H9 (cell line): Measurements from ENCODE around the gene DLD. TPM values are rescaled to one million over a fixed set of nuclear protein-coding genes. Genes with fewer than 3 reads are reported as not detected.

Experiments
- DNase-seq: peaks from one replicate; pipeline ENCODE4 v3.0.0-alpha.2; 2017
- H2AFZ ChIP-seq: one replicate; pipeline ENCODE4 v1.6.1; 2013; ENCODE audit warnings: mild to moderate bottlenecking, low read length, control low read depth, moderate library complexity
- H2AK5ac ChIP-seq: 2 replicates; pipeline ENCODE4 v1.6.1; 2013; ENCODE audit warnings: low read length, control low read depth, mixed read lengths; ENCODE audit not compliant: insufficient read length
- H2BK120ac ChIP-seq: one replicate; pipeline ENCODE4 v1.6.1; 2013; ENCODE audit warnings: low read depth, mild to moderate bottlenecking, low read length, control low read depth, inconsistent platforms; ENCODE audit not compliant: poor library complexity, severe bottlenecking
- H2BK12ac ChIP-seq: 2 replicates; pipeline ENCODE4 v1.6.1; 2013; ENCODE audit warnings: low read length, control low read depth, mixed read lengths, low read depth; ENCODE audit not compliant: insufficient read length
- H2BK15ac ChIP-seq: 2 replicates; pipeline ENCODE4 v1.6.1; 2013; ENCODE audit warnings: low read depth, low read length, control low read depth
- H2BK20ac ChIP-seq: one replicate; pipeline ENCODE4 v1.6.1; 2013; ENCODE audit warnings: low read depth, mild to moderate bottlenecking, low read length, control low read depth, inconsistent platforms; ENCODE audit not compliant: poor library complexity, severe bottlenecking
- H2BK5ac ChIP-seq: 2 replicates; pipeline ENCODE4 v1.6.1; 2013; ENCODE audit warnings: low read length, control low read depth, mixed read lengths; ENCODE audit not compliant: insufficient read length
- H3K14ac ChIP-seq: 2 replicates; pipeline ENCODE4 v1.6.1; 2013; ENCODE audit warnings: low read length, control low read depth; ENCODE audit not compliant: insufficient read depth
- H3K18ac ChIP-seq: 2 replicates; pipeline ENCODE4 v1.6.1; 2013; ENCODE audit warnings: low read depth, mild to moderate bottlenecking, mixed read lengths, low read length, control low read depth; ENCODE audit not compliant: insufficient read length
- H3K23ac ChIP-seq: 2 replicates; pipeline ENCODE4 v1.6.1; 2013; ENCODE audit warnings: low read length, control low read depth, mixed read lengths, low read depth; ENCODE audit not compliant: insufficient read length
- H3K23me2 ChIP-seq: 2 replicates; pipeline ENCODE4 v1.6.1; 2013; ENCODE audit warnings: low read depth, mild to moderate bottlenecking, mixed read lengths, low read length, control low read depth; ENCODE audit not compliant: insufficient read length, poor library complexity, severe bottlenecking
- H3K27ac ChIP-seq: 2 replicates; pipeline ENCODE4 v1.5.1; 2013; ENCODE audit warnings: low read length, control low read depth, mixed read lengths, low read depth; ENCODE audit not compliant: insufficient read length
- H3K27me3 ChIP-seq: 2 replicates; pipeline ENCODE4 v1.6.1; 2013; ENCODE audit warnings: low read length, control low read depth, inconsistent platforms; ENCODE audit not compliant: insufficient read depth
- H3K4ac ChIP-seq: 2 replicates; pipeline ENCODE4 v1.6.1; 2013; ENCODE audit warnings: low read depth, mild to moderate bottlenecking, control low read depth, inconsistent platforms, low read length, moderate library complexity
- H3K4me1 ChIP-seq: 2 replicates; pipeline ENCODE4 v1.6.1; 2013; ENCODE audit warnings: low read length, control low read depth, inconsistent platforms; ENCODE audit not compliant: insufficient read depth
- H3K4me2 ChIP-seq: 2 replicates; pipeline ENCODE4 v1.6.1; 2013; ENCODE audit warnings: low read length, control low read depth, mixed read lengths; ENCODE audit not compliant: insufficient read length, insufficient read depth
- H3K56ac ChIP-seq: 2 replicates; pipeline ENCODE4 v1.6.1; 2013; ENCODE audit warnings: low read depth, mild to moderate bottlenecking, mixed read lengths, low read length, control low read depth; ENCODE audit not compliant: insufficient read length
- H3K79me1 ChIP-seq: 2 replicates; pipeline ENCODE4 v1.6.1; 2013; ENCODE audit warnings: low read depth, mild to moderate bottlenecking, moderate library complexity, low read length, control low read depth, inconsistent platforms; ENCODE audit not compliant: insufficient read depth, poor library complexity, severe bottlenecking
- H3K79me2 ChIP-seq: 2 replicates; pipeline ENCODE4 v1.6.1; 2013; ENCODE audit warnings: low read length, control low read depth, inconsistent platforms; ENCODE audit not compliant: insufficient read depth
- H3K9ac ChIP-seq: 2 replicates; pipeline ENCODE4 v1.6.1; 2013; ENCODE audit warnings: low read length, control low read depth, mixed read lengths; ENCODE audit not compliant: insufficient read length; ENCODE audit errors: extremely low read depth
- H3K9me3 ChIP-seq: one replicate; pipeline ENCODE4 v1.6.1; 2013; ENCODE audit warnings: low read depth, low read length, inconsistent platforms; ENCODE audit not compliant: control insufficient read depth
- H3T11ph ChIP-seq: one replicate; pipeline ENCODE4 v1.6.1; 2013; ENCODE audit warnings: mild to moderate bottlenecking, low read length, control low read depth, inconsistent platforms
- H4K20me1 ChIP-seq: one replicate; pipeline ENCODE4 v1.6.1; 2013; ENCODE audit not compliant: control insufficient read depth, insufficient read length, insufficient read depth
- H4K5ac ChIP-seq: 2 replicates; pipeline ENCODE4 v1.6.1; 2013; ENCODE audit warnings: low read depth, mild to moderate bottlenecking, mixed read lengths, low read length, control low read depth; ENCODE audit not compliant: insufficient read length
- H4K8ac ChIP-seq: replicated peaks from 2 replicates; pipeline ENCODE4 v1.6.1; 2013; ENCODE audit warnings: low read length, control low read depth, mixed read lengths, low read depth; ENCODE audit not compliant: insufficient read length
- H4K91ac ChIP-seq: 2 replicates; pipeline ENCODE4 v1.6.1; 2013; ENCODE audit warnings: low read depth, mild to moderate bottlenecking, moderate library complexity, mixed read lengths, low read length, control low read depth; ENCODE audit not compliant: insufficient read length
- H3K27ac Mint-ChIP-seq, 3 experiments: 2 replicates in 2 of 3; 3 replicates in 1 of 3; pipeline ENCODE4 v1.8.0; 2020 to 2021; ENCODE audit warnings: mixed read lengths in 3 of 3, mild to moderate bottlenecking in 1 of 3, moderate library complexity in 1 of 3
- H3K27me3 Mint-ChIP-seq: 2 replicates; pipeline ENCODE4 v1.8.0; 2021; ENCODE audit warnings: low read depth, mild to moderate bottlenecking, moderate library complexity, mixed read lengths
- H3K36me3 Mint-ChIP-seq, 3 experiments: 2 replicates in 2 of 3; 3 replicates in 1 of 3; pipeline ENCODE4 v1.8.0; 2020 to 2021; ENCODE audit warnings: low read depth in 3 of 3, mixed read lengths in 3 of 3; ENCODE audit not compliant: insufficient read depth in 1 of 3
- H3K4me1 Mint-ChIP-seq, 2 experiments: 2 replicates each; pipeline ENCODE4 v1.8.0; 2020; ENCODE audit warnings: mixed read lengths in 2 of 2
- H3K4me3 Mint-ChIP-seq, 2 experiments: 2 replicates in 1 of 2; 3 replicates in 1 of 2; pipeline ENCODE4 v1.8.0; 2020 to 2021; ENCODE audit warnings: mild to moderate bottlenecking in 2 of 2, mixed read lengths in 2 of 2, moderate library complexity in 1 of 2
- H3K9me3 Mint-ChIP-seq, 2 experiments: 2 replicates in 1 of 2; 3 replicates in 1 of 2; pipeline ENCODE4 v1.8.0; 2020; ENCODE audit warnings: mild to moderate bottlenecking in 2 of 2, mixed read lengths in 2 of 2, moderate library complexity in 1 of 2
- WGBS: extraction: QIAGEN DNeasy Blood & Tissue Kit; methylation state at CpG from one replicate; pipeline ENCODE4 v1.1.7; 2013; ENCODE audit warnings: missing lambda C conversion rate, low lambda C conversion rate, mixed read lengths; ENCODE audit not compliant: insufficient read length; ENCODE audit errors: extremely low coverage; 5-methylcytosine and 5-hydroxymethylcytosine counted together
- total RNA-seq: library from RNA; stranded (reverse); gene quantifications from 2 replicates; pipeline ENCODE4 v1.2.1, GENCODE V29; 2021
- TF ChIP-seq, protein P1 (sequence below): fragments of 200-600 bp; sonication (generic); conservative IDR thresholded peaks from 3 replicates; pipeline ENCODE4 v1.8.0; 2021; ENCODE audit warnings: antibody characterized with exemption, mild to moderate bottlenecking

DLD gene
- total RNA-seq, 1 experiment from 2014 or later: 93.7 TPM

DNA sequence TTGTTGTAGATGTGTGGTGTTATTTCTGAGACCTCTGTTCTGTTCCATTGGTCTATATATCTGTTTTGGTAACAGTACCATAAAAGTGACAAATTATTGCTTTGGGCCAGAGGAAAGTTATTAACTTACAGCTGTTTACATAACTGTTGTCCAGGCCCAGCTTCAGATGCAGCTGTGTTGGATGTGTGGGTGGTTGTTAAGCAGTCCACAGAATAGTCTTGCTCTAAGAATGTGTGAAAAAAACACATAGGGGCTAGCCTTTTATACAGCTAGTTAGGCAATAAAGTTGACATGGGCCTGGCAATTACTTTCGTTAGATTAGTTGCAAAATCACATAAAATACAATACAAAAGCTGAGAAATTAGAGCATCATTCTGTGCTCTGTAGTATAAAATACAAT is 31.9 kb downstream of the DLD start:
- Histone ChIP-seq H2BK12ac (no peak overlapping the region), H3K4me2 (no peak overlapping the region), H3K9me3 (no peaks in the 10 kb centered on the region), H2AFZ (no peak overlapping the region), H4K91ac (no peak overlapping the region), H4K20me1 (no peaks in the 10 kb centered on the region), H2BK5ac (no peak overlapping the region), H2BK120ac (no peak overlapping the region), H4K5ac (no peak overlapping the region), H3K23ac (no peak overlapping the region), H3K27me3 (no peaks in the 10 kb centered on the region), H3K27ac (no peak overlapping the region), H3K4ac (no peak overlapping the region), H3K79me1 (no peaks in the 10 kb centered on the region), H3K4me1 (no peaks in the 10 kb centered on the region), H2AK5ac (no peak overlapping the region), H3K56ac (no peak overlapping the region), H3K9ac (no peak overlapping the region), H3K23me2 (no peaks in the 10 kb centered on the region), H3T11ph (no peak overlapping the region), H3K79me2 (no peaks in the 10 kb centered on the region; the same call in 1 of the 2 replicates), H2BK15ac (no peak overlapping the region), H2BK20ac (no peak overlapping the region), H3K14ac (no peak overlapping the region), H4K8ac (no peak overlapping the region), H3K18ac (no peak overlapping the region)
- peaks cover 4 to 14% of the 10 kb centered on the region in 2 experiments for H3K4me1 Mint-ChIP-seq
- H3K27ac Mint-ChIP-seq: no peak overlapping the region
- TF ChIP-seq, protein P1, sequence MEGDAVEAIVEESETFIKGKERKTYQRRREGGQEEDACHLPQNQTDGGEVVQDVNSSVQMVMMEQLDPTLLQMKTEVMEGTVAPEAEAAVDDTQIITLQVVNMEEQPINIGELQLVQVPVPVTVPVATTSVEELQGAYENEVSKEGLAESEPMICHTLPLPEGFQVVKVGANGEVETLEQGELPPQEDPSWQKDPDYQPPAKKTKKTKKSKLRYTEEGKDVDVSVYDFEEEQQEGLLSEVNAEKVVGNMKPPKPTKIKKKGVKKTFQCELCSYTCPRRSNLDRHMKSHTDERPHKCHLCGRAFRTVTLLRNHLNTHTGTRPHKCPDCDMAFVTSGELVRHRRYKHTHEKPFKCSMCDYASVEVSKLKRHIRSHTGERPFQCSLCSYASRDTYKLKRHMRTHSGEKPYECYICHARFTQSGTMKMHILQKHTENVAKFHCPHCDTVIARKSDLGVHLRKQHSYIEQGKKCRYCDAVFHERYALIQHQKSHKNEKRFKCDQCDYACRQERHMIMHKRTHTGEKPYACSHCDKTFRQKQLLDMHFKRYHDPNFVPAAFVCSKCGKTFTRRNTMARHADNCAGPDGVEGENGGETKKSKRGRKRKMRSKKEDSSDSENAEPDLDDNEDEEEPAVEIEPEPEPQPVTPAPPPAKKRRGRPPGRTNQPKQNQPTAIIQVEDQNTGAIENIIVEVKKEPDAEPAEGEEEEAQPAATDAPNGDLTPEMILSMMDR: no peak
- no peak overlapping the region for H3K4me3 Mint-ChIP-seq
- no CpG with 5 or more reads among the region's 1 CpG for WGBS
- no peaks in the 10 kb centered on the region for H3K27me3 Mint-ChIP-seq
- H3K36me3 Mint-ChIP-seq: peaks cover 18 to 92% (median 81%) of the 10 kb centered on the region in 3 experiments
- no peaks in the 10 kb centered on the region for H3K9me3 Mint-ChIP-seq
- DNase-seq: no peak
